Globus pallidus (tissue), 1 donor: ENCODE data around the gene ALDH1B1.
"Not testable (repeated sequence)": the region's sequence is repeated elsewhere in the genome, so short reads cannot be mapped to it uniquely, and the experiment has no call there.

Experiments used
- DNase-seq: peaks from one replicate; pipeline ENCODE4 v3.0.0-alpha.2; 2015; ENCODE audit warnings: low spot score

The ALDH1B1 gene

DNA sequence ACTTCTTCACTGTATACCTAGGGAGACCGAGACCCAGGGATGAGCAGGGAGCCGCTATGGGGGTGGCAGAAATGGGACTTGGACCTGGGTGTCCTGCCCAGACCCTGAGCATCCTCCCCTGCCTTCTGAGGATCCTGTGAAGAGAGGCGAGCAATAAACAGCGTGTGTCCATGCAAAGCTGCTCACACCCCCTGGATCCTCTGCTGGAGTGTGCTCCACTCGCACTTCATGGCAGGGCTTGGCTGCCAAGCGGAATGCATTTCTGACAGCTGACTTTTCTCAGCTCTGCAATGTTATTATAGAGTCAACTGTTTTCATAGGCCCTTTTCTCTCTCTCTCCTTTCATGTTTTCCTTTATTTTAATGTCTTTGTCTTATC is 31.0 kb upstream of the ALDH1B1 start:
- no peak for DNase-seq

DNA sequence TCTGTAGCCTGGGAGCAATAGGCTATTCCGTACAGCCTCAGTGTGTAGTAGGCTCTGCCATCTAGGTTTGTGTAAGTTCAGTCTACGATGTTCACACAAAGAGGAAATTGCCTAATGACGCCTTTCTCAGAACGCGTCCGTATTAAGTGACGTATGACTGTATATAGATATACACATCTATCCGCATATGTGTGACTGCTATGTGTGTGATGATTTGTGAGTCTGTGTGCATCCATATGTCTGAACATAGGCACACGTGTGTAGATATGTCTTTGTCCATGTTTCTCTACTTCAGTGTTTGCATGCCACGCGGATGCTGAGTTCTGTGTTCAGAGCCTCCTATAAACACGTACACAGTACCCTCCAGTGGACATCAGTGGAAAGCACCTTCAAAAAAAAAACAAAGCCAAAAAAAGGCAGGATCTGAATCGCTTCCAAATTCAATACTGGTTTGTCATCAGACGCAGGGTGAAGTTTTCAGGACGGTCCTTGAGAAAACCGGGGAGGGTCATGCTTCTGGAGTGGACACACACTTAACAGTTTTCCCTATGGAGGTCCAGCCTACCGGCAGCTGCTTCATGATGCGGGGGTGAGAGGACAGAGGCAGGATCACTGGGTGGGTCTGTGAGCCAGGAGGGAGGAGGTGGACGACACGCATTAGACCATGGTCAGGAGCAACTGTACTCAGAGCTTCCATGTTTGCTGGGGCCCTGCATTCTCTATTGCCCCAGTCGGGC is 29.5 kb upstream of the ALDH1B1 start:
- DNase-seq = peak; percentile 60

DNA sequence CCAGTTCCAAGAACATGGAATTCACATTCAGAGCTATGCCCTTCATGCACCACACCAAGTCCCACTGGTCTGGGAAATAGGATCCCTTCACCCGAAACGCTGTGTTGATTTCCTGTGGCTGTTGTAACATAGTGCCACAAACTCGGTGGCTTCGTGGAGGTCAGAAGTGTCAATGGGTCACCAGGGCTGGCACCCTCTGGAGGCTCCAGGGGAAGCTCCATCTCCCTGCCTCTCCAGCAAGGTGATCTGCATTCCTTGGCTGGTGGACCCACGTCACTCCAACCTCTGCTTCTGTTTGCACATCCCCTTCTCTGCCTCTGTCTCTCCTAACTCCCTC is 28.9 kb upstream of the ALDH1B1 start:
- DNase-seq = no peak

DNA sequence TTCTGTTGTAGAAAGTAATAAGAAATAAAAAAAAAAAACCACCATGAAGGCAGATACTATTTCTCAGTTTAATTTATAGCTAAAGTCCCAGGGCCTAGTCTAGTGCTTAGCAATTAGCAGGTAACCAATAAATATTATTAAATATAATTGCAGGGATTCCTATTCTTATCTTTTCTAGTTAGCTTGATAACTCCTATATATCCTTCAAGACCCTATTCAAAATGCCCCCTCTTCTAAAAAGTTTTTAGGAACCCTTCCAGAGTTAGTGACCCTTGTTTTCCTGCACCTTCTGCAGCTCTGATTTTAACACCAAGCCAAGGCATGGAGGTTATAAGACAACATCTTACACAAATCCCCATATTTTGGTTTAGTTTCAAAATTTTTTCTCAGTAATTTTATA is 24.6 kb upstream of the ALDH1B1 start:
- DNase-seq = no peak

DNA sequence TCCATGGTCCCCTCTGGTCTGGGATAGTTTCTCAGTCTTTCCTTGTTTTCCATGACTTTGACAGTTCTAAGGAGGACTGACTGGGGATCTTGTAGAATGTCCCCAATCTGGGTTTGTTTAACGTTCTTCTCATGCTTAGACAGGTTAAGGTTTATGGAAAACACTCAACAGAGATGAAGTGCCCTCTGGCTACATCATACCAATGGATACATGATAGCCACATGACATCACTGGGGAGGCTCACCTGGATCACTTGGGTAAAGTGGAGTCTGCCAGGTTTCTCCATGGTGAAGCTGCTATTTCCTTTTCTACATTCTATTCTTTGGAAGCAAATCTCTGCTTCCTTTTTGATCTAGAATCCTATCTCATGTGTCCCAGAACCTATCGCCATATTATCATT is 23.8 kb upstream of the ALDH1B1 start:
- no peak for DNase-seq

DNA sequence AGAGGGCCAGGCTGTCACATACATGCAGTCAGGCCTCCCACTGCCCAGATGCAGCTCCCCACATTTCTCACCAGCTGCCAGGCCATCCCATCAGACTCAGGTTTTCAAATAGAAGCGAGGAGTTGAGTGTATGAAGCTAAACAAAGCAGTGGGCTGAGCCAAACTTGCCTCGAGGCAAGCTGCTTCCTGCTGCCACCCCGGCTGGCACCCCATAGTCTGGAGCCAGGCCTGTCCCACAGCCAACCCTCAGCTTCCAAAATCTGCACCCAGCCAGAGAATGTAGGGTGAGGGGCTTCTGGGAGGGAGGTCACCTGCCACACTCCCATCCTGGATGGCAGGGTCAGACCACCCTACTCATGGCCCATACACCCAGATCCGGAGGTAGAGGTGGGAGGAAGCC is 22.3 kb upstream of the ALDH1B1 start:
- DNase-seq = no peak

DNA sequence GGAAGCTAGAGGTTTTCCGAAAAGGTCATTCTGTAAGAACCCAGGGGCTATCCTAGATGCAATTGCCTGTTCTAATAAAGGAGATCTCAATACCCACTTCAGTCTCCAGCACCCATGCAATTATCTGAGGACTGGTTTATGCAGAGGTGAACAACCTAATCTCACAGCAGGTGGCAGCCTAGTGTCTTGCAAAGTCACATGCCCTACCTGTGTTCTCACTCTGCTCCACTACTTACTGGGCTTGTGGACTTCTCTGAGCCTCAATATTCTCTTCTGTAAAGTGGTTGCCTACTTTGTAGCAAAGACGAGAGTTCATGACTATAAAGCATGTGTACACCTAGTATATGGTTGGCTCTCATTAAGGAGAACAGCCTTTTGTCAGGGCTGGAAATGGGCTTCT is 21.0 kb upstream of the ALDH1B1 start:
- DNase-seq = no peak

DNA sequence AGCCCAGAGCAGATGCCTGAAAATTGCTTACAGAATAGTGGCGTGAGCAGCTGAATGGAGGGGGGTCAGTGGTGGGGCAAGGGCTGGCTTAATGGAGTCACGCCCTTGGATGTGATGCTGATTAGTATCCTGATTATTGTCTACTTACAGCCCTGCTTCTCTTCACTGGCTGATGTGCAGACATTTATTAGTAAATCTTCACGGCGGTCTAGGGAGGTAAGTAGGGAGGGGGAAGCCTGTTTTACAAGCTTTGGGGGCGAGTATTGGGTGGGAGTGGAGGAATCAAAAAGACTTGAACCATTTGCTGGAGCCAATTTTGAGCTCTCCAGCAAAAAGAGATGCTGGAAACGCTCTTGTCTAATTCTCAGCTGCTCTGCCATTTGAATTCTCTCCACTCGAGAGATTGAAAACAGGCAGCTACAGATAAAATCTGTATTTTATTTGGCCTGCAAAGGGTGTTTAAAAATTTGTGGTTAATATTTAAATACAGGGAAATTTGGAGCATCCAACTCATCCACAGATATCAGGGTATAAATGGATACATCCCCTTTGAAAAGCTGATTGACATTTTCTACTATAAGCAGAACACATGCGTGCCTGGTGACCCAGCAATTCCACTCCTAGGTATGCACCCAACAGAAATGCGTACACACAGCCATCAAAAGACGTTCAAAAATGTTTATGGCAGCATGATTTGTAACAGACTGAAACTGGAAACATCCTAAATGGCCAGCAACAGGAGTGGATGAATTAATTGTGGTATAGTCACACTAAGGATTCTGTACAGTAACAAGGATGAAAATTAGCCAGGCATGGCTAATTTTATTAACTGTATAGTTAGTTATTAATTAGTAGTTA is 19.5 kb upstream of the ALDH1B1 start:
- DNase-seq = no peak

DNA sequence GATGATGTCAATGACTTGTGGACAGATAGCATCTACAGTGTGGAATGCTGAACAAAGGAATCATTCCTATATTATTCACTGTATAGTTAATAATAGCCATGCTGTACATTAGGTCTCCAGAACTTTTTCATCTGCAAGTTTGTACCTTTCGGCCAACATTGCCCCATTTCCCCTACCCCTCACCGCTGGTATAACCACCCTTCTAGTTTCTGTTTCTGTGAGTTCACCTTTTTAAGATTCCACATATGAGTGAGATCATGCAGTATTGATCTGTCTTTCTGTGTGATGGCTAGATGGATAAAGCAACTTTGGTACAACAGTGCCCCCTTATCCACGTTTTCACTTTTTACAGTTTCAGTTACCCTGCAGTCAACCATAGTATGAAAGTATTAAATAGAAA is 18.8 kb upstream of the ALDH1B1 start:
- no peak for DNase-seq

DNA sequence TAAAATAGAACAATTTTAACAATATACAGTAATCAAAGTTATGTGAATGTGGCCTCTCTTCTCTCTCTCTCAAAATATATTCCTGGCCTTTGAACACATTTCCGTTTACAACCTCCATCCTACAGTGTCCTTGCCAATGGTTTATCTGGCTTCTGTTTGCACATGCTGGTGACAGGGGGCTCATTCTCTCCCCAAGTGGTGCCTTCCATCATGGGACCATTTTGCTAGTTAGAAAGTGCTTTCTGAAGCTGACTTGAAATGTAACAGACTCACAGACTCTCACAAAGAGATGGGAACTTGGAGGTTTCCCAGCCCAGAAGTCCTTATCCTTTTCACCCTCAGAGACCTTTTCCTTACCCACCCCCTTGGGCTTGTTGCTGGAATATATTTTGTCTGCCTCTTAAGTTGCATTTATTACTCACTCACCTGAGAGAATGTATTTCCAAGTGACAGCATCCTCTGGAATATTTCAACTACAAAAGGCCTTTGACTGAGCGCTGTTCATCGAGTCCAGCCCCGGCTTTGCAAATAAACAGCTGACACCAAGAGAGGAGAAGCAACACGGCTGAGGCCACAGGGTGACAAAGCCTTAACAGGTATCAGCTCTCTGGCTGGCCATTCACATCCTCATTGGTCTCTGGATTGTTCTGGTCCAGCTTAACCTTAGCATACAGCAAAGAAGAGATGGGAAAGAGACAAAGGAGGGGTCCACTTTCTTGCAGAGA is 17.5 kb upstream of the ALDH1B1 start:
- no peak for DNase-seq

DNA sequence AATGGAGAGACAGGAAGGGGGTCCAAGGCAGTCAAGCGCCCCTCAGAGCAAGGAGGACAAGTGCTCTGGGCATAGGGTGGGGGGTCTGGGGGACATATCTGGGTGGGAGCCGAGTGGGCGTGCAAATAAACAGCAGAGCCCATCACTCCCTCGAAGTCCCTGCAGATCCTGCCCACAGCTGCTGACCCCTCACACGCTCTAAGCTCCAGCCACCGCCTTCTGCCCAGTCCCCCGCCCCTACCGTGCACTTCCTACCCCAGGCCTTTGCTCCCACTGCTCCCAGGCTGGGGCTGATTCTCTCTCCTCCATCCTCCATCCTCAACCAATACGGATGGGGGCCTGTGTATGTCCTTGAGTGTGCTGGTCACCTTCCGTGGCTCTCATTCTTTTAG is 16.9 kb upstream of the ALDH1B1 start:
- DNase-seq = no peak

DNA sequence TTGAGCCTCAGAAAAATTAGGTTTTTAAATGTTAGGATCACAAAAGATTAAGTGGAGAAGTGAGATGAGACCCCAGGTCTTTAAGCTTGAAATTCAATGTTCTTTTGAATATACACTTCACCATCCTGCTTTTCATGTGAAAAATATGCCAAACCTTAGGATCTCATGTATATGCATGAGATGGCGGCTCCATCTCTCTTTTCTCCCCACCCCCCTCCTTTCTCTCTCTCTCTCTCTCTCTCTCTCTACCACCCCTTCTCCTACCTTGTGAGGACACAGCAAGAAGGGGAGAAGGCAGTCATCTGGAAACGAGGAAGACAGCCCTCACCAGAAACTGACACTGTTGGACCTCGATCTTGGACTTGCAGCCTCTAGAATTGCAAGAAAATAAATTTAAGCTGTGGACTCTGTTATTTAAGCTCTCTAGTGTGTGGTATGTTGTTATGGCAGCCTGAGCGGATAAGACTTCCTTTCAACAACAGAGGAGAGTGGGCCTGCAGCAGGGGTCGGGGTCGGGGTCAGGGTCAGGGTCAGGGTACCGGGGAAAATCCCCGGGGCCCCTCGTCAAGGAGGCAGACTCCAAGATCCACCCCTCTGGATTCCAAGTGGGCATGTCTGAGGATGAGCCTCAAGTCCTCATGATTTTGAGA is 16.4 kb upstream of the ALDH1B1 start:
- no peak for DNase-seq

DNA sequence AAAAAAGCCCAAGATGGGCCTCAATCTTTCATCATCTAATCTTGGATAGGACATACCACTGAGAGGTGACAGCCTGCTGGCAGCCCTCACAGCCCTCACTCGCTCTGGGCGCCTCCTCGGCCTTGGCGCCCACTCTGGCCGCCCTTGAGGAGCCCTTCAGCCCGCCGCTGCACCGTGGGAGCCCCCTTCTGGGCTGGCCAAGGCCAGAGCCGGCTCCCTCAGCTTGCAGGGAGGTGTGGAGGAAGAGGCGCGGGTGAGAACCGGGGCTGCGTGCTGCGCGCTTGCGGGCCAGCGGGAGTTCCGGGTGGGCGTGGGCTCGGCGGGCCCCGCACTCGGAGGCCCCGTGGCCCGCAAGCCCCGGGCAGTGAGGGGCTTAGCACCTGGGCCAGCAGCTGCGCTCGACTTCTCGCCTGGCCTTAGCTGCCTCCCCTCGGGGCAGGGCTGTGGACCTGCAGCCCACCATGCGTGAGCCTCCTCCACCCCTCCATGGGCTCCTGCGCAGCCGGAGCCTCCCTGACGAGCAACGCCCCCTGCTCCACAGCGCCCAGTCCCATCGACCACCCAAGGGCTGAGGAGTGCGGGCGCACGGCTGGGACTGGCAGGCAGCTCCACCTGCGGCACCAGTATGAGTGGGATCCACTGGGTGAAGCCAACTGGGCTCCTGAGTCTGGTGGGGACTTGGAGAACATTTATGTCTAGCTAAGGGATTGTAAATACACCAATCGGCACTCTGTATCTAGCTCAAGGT is 15.0 kb upstream of the ALDH1B1 start:
- not testable (repeated sequence) for DNase-seq

DNA sequence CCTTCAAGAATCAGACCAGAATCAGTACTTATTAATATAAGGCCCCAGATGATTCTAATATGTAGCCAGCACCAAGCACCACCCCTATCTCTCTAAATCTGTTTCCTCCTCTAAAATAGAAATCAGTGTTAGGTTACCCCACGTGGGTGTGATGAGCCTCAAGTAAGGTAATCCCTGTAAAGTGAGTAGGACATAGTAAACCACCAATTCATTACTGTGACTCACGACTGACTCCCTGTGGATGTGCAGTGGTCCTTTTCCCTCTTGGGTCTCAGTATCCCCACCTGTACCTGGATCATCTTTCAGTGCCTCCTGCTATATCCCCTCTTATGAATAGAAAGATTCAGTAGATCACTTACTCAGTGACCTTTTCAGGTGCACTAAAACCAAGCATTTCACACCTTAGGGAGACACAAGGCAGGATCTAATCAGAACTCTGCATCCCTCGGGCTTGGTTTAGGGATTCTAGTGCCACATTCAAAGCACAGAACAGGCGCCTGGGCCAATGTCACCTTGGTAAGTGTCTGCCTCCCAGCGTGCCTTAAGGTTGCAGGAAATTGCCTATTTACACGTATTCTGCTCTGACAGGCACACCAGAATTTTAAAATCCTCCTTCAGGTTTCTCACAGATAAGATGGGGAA is 12.2 kb upstream of the ALDH1B1 start:
- no peak for DNase-seq

DNA sequence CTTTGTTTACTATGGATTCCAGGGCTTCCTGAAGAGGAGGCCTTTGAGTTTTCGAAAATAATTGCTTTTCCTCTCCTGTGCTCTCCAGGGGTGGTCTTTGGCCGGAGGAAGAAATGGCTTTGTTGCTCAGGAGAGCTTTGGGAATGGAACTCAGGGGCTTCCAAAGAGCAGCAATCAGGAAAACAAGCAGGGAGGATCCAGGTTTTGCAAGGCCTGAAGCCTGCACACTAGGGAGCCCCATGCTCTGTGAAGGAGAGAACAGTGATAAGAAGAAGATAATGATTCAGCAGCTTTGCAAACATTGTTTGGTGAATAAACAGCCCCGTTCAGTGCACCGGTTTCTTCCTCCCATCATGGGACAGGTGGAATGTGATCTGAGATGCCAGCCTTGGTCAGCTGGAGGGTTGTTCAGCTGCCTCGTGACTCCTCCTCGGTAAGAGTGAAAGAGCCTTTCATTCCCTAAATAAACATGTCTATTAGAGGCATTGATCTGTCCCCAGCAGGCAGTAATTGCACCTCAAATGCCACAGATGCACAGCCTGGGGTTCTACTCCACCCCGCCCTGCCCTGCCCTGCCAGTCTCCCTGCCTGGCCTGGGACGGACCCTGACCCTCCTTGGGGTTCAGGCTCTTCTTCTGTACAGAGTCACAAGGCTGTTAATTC is 11.5 kb upstream of the ALDH1B1 start:
- DNase-seq = no peak

DNA sequence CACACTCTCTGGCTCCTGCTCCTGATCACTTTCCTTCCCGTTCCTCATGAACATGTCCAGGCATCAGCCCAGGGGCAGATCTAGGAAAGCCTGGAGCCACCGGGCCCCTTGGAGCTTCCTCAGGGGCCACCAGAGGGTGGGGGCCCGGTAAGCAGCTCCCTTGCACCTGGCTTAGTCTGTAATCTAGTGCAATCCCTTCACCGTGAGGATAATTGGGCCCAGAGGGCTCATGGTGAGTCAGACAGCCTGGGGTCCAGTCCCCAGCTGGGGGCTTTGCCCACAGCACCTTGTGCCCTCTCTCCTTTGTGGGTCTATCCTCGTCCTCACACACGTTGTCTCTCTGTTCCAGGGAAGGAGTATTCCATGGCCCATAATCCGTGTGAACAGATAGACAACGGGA is 10.4 kb upstream of the ALDH1B1 start:
- no peak for DNase-seq

DNA sequence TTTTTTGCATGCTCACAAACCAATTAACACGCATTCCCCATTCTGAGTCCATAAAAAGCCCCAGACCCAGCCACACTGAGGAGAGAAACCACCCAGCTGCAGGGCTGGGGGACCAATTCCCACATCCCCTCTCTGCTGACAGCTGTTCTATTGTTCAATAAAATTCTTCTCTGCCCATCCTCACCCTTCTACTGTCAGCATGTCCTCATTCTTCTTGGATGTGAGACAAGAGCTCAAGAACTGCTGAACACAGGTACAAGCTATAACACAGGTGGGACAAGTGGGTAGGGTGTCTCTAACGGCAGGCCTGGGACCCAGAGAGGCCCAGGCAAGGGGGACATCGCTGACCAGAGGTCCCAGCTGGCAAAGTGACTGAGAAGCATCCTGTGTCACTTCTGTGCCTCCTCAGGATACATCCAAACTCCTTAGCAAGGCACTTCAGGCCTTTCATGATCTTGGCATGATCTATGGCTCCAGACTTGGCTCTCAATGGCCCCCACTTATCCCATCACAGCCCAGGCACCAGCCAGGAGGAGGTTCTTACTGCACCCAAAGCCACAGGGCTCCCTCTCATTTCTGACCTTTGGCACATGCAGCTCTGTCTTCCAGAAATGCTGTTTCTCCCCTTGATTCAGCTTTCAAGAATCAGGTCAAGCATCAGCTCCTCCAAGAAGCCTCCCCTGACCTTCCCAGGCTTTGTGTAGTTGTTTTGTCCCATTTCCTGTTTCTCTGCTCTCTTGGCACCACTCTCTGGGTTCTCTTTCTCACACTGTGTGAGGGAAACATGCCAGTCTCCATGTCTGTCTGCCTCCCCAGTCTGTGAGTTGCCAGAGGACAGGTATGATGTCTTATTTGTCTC is 7.3 kb upstream of the ALDH1B1 start:
- DNase-seq = no peak

DNA sequence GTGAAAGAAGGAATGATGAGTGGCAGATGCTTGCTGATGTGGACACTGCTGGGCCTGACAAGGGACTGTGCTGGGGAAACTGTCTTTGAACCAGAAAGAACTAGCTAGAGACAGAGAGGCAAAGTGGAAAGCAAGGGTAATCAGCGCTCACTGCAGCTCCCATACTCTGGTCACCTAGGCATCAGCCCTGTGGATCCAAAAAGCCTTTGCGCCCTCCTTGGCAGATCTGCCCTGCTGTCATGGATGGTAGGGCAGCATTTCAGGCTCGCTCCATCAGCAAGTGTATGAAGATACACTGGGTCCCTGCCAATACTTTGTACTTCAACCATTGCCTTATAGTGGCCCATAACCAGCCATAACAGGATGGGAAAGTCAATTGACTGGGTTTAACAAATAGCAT is 6.6 kb upstream of the ALDH1B1 start:
- DNase-seq = no peak

DNA sequence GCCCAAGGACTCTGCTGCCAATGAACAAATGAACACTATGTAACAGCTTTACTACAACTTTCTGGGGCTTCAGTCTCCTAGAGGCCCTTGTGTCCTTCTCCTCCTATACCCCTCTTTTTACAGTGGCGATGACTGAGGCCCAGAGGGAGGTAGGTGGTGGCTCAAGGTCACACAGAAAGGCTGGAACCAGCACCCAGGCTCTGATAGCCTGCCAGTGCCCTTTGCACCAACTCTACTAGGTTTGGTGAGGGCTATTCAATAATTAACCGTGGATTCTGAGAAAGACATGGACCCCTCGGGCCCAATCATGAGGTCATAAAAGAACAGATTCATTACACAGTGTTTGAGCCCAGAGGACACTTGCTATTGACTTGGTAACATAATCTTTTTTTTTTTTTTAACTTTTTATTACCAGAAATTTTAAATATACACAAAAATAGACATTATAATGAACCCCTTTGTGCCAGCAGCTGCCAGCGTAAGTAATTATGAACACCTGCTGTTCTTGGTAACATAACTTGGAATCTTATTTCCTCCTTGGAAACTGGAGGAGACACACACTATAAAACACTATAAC is 6.1 kb upstream of the ALDH1B1 start:
- DNase-seq = no peak
